ENCODE measurements around the gene SEC61A2. TPM values are rescaled to one million over a fixed set of nuclear protein-coding genes. Genes with fewer than 3 reads are reported as not detected.

The SEC61A2 gene
- total and polyA plus RNA-seq, 10 of the 15 experiments (the other 5 are each of a cell fraction or from before 2014, with no cell fraction given) = 3.0 to 36.2 (median 8.6) TPM

DNA sequence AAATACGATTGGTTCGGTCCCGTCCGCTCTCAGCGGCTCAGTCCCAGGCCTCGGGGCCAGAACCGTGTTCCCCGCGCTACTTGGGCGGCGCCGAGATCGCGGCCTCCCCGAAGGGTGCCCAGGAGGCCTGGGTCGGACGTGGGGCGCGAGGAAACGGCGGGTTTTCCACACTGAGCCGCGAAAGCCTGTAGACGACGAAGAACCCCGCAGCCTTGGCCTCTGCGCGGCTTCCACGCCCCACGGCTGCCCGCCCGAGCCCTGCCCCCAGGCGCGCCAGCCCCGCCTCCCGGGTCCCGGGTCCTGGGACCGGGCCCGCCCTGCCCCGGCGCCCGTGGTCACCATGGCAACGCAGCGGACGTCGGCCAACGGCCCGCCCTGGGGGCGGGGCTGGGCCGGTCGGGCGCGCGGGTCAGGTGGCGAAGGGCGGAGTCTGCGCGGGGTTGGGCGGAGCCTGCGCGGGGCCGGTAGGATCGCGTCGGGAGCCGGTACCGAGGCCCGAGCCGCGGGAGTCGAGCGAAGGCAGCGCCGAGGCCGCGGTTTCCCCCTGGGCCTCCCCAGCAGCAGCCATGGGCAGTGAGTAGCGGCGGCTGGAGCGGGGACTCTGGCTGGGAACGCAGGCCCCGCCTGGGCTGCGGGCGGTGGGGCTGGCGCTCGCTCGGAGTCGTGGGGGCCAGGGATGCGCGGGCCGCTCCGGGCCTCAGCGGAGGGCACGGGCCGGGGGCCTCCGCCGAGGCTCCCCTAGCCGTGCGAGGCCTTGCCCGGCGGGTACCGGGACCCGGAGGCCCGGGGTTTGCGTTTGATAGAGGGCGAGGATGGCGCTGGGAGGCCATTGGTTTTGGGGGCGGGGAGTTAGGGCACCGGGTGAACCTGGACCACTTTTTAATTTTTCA lies at the start of gene SEC61A2 (continued):
- no peak; the same call in 1 of the 2 replicates for TF ChIP-seq NBN (IDR thresholded peaks at IDR 0.05)
- no peak for TF ChIP-seq BMI1 (IDR thresholded peaks at IDR 0.05; ENCODE audit: borderline replicate concordance)
- 0 out of 2 replicates have a peak, but pooled peaks have one; percentile 52 for TF ChIP-seq STAT1 (conservative IDR thresholded peaks at IDR 0.05)
- TF ChIP-seq ZBED1 (IDR thresholded peaks at IDR 0.05; ENCODE audit: borderline replicate concordance) = no peak
- no peak for TF ChIP-seq CREM (IDR thresholded peaks at IDR 0.05; ENCODE audit: low read depth)
- TF ChIP-seq, protein P1, sequence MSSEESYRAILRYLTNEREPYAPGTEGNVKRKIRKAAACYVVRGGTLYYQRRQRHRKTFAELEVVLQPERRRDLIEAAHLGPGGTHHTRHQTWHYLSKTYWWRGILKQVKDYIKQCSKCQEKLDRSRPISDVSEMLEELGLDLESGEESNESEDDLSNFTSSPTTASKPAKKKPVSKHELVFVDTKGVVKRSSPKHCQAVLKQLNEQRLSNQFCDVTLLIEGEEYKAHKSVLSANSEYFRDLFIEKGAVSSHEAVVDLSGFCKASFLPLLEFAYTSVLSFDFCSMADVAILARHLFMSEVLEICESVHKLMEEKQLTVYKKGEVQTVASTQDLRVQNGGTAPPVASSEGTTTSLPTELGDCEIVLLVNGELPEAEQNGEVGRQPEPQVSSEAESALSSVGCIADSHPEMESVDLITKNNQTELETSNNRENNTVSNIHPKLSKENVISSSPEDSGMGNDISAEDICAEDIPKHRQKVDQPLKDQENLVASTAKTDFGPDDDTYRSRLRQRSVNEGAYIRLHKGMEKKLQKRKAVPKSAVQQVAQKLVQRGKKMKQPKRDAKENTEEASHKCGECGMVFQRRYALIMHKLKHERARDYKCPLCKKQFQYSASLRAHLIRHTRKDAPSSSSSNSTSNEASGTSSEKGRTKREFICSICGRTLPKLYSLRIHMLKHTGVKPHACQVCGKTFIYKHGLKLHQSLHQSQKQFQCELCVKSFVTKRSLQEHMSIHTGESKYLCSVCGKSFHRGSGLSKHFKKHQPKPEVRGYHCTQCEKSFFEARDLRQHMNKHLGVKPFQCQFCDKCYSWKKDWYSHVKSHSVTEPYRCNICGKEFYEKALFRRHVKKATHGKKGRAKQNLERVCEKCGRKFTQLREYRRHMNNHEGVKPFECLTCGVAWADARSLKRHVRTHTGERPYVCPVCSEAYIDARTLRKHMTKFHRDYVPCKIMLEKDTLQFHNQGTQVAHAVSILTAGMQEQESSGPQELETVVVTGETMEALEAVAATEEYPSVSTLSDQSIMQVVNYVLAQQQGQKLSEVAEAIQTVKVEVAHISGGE (CRISPR knock-in tag; IDR thresholded peaks at IDR 0.05) = no peak
- TF ChIP-seq SMC3 (IDR thresholded peaks at IDR 0.05; ENCODE audit: borderline replicate concordance, low read length) = no peak
- TF ChIP-seq, protein P2, sequence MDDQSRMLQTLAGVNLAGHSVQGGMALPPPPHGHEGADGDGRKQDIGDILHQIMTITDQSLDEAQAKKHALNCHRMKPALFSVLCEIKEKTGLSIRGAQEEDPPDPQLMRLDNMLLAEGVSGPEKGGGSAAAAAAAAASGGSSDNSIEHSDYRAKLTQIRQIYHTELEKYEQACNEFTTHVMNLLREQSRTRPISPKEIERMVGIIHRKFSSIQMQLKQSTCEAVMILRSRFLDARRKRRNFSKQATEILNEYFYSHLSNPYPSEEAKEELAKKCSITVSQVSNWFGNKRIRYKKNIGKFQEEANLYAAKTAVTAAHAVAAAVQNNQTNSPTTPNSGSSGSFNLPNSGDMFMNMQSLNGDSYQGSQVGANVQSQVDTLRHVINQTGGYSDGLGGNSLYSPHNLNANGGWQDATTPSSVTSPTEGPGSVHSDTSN (IDR thresholded peaks at IDR 0.05; ENCODE audit: insufficient replicate concordance, low read depth, low read length) = no peak
- TF ChIP-seq MXI1 (IDR thresholded peaks at IDR 0.05; ENCODE audit: low read depth, low read length) = peak; percentile 86
- TF ChIP-seq ASH2L (IDR thresholded peaks at IDR 0.05; ENCODE audit: borderline replicate concordance, low read depth) = no peak
- TF ChIP-seq PAX8 (IDR thresholded peaks at IDR 0.05) = no peak
- no peak for TF ChIP-seq EZH2 (IDR thresholded peaks at IDR 0.05; ENCODE audit: borderline replicate concordance, control insufficient read depth, low read depth, low read length)
- no peak for TF ChIP-seq FOXK2 (IDR thresholded peaks at IDR 0.05)
- peak; percentile 89; the same call in 1 of the 2 replicates for TF ChIP-seq GATAD2B (conservative IDR thresholded peaks at IDR 0.05; ENCODE audit: low read depth)
- no peak for TF ChIP-seq TCF7 (IDR thresholded peaks at IDR 0.05; ENCODE audit: borderline replicate concordance)
- TF ChIP-seq, protein P3, sequence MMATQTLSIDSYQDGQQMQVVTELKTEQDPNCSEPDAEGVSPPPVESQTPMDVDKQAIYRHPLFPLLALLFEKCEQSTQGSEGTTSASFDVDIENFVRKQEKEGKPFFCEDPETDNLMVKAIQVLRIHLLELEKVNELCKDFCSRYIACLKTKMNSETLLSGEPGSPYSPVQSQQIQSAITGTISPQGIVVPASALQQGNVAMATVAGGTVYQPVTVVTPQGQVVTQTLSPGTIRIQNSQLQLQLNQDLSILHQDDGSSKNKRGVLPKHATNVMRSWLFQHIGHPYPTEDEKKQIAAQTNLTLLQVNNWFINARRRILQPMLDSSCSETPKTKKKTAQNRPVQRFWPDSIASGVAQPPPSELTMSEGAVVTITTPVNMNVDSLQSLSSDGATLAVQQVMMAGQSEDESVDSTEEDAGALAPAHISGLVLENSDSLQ (IDR thresholded peaks at IDR 0.05) = no peak
- peak; percentile 35; the same call in 1 of the 2 replicates for TF ChIP-seq CHD2 (IDR thresholded peaks at IDR 0.05; ENCODE audit: borderline replicate concordance, low read depth, low read length)
- TF ChIP-seq CBFB (IDR thresholded peaks at IDR 0.05; ENCODE audit: low read depth) = no peak
- TF ChIP-seq SMAD1 (IDR thresholded peaks at IDR 0.05; ENCODE audit: low read depth, partially characterized antibody) = no peak
- no peak for TF ChIP-seq SP1 (IDR thresholded peaks at IDR 0.05; ENCODE audit: low read depth, low read length)
- TF ChIP-seq SUZ12 (IDR thresholded peaks at IDR 0.05; ENCODE audit: unreplicated experiment) = no peak
- TF ChIP-seq ETV6 (conservative IDR thresholded peaks at IDR 0.05 in 1 of 2, IDR thresholded peaks at IDR 0.05 in 1 of 2; ENCODE audit: borderline replicate concordance in 1 of 2, low read depth in 1 of 2) = no peak
- no peak for TF ChIP-seq SUPT20H (IDR thresholded peaks at IDR 0.05; ENCODE audit: borderline replicate concordance, control insufficient read depth, low read depth, low read length)
- TF ChIP-seq SPI1 (IDR thresholded peaks at IDR 0.05; ENCODE audit: borderline replicate concordance, insufficient read depth, low read depth, low read length) = no peak
- no peak for TF ChIP-seq MYB (IDR thresholded peaks at IDR 0.05; ENCODE audit: borderline replicate concordance, low read depth, low read length)
- peak; percentile 73; the same call in 1 of the 2 replicates for TF ChIP-seq DPF2 (IDR thresholded peaks at IDR 0.05)
